GM20000 (cell line): ENCODE measurements around the gene WDFY2.

Source experiments
- DNase-seq: peaks from one replicate; pipeline ENCODE4 v3.0.0; 2012; ENCODE audit warnings: low spot score
- CTCF ChIP-seq: IDR thresholded peaks from 2 replicates; pipeline ENCODE4 v1.5.1; 2012; ENCODE audit warnings: mild to moderate bottlenecking, control low read depth; ENCODE audit errors: extremely low read depth, missing control alignments

The WDFY2 gene

DNA sequence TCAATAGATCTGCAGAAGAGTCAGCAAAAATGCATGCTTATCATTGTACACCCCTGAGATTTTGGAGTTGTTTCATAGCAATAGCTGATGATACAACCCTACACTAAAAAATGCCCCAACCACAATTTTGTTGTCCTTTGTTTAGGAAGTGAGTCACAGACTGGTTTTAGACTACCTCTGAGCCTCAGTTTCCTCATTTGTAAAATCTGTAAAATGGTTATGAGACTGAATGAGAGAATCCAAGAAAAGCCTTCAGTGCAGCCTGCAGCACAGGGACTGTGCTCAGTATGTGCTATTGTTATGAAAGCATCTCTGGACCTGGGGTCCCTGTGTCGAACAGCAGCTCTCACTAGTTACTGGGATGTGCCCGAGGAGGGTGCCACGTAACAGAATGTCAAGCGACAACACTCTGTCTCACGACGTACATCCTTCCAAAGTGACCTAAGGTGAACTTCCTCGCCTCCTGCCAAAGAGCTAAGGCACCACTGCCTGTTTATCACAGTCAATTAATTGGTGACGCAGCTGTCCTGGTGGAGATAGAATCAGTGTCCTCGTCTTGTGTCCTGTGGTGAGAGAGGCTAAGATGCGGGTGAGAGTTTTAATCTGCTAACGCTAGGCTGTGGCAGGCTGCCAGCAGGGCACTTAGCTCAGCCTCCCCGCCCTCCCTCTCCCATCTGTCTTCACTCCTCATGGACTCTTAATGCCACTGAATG lies 201.6 kb downstream of the WDFY2 start:
- DNase-seq: no peak
- no peak for TF ChIP-seq CTCF

- TF ChIP-seq CTCF: no peak
- DNase-seq: no peak
Observed at GRCh38 chr13:51786425-51787265, 202.4 kb downstream of the WDFY2 start.

GRCh38 chr13:51793570-51794271 lies 209.5 kb downstream of the WDFY2 start:
- no peak for TF ChIP-seq CTCF
- peak; percentile 52 for DNase-seq

GRCh38 chr13:51794964-51795363 lies 210.7 kb downstream of the WDFY2 start:
- TF ChIP-seq CTCF: no peak

GRCh38 chr13:51795419-51795818 lies 211.2 kb downstream of the WDFY2 start:
- no peak for TF ChIP-seq CTCF
- no peak for DNase-seq

More at GRCh38 chr13:51794964-51795363, 210.7 kb downstream of the WDFY2 start:
- no peak for DNase-seq

DNA sequence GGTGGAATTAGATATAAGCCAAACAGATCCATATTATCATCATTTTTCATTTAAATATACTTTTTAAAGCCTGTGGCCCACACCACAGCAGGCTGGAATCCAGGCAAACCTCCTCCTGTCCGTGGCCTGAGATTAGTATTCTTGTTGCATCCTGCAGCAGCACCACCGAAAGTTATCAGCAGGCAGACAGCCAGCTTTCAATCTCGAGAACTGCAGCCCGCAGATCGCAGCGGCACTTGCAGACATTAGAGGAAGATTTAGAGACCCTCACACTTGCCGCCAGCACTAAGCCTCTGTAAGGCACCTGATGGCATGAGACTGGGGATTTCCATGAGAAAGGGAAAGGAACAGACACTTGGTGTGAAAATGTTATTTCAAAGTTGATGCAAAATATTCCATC lies 212.3 kb downstream of the WDFY2 start:
- no peak for DNase-seq
- TF ChIP-seq CTCF: no peak
